Transverse colon (tissue), 4 donors: ENCODE data around the gene NKG7. TPM values are rescaled to one million over a fixed set of nuclear protein-coding genes. Genes with fewer than 3 reads are reported as not detected.
A peak's percentile ranks its signal among the peaks of the same experiment; 100 is the strongest.

Experiments used
- DNase-seq: peaks from one replicate; pipeline ENCODE4 v3.0.0-alpha.2; 2019
- H3K27ac ChIP-seq, 4 donors: fragments of 200-600 bp; sonication (generic); 2 replicates each; pipeline ENCODE4 v1.5.1; 2016 to 2018; ENCODE audit warnings: inconsistent platforms in 4 of 4
- H3K27me3 ChIP-seq: fragments of 200-600 bp; sonication (generic); 2 replicates; pipeline ENCODE4 v1.5.1; 2017; ENCODE audit warnings: inconsistent platforms
- H3K36me3 ChIP-seq, 4 donors: fragments of 200-600 bp; sonication (generic); 2 replicates each; pipeline ENCODE4 v1.5.1; 2017 to 2019; ENCODE audit warnings: inconsistent platforms in 4 of 4
- H3K4me1 ChIP-seq, 4 donors: fragments of 200-600 bp; sonication (generic); 2 replicates each; pipeline ENCODE4 v1.5.1; 2017 to 2020; ENCODE audit warnings: inconsistent platforms in 4 of 4
- H3K4me3 ChIP-seq, 4 donors: fragments of 200-600 bp; sonication (generic); 1 replicate in 1 of 4; 2 replicates in 3 of 4; pipeline versions ENCODE4 v1.5.1 to v1.6.1; 2017 to 2019; ENCODE audit warnings: inconsistent platforms in 4 of 4
- H3K9me3 ChIP-seq, 2 donors: fragments of 200-600 bp; sonication (generic); 2 replicates each; pipeline ENCODE4 v1.5.1; 2017 to 2019; ENCODE audit warnings: inconsistent platforms in 2 of 2
- EP300 ChIP-seq: sonication (generic); formaldehyde crosslinking; IDR thresholded peaks from one replicate; pipeline ENCODE4 v1.6.1; 2017; ENCODE audit warnings: antibody characterized with exemption, low read depth
- POLR2A ChIP-seq: fragments of 450-650 bp; IDR thresholded peaks from one replicate; pipeline ENCODE4 v1.6.1; 2016; ENCODE audit warnings: antibody characterized with exemption, mild to moderate bottlenecking, moderate library complexity
- POLR2AphosphoS5 ChIP-seq, 3 donors: sonication (generic); formaldehyde crosslinking; IDR thresholded peaks; one replicate each; pipeline ENCODE4 v1.6.1; 2016; ENCODE audit warnings: antibody characterized with exemption in 3 of 3
- WGBS, 2 donors: methylation state at CpG; one replicate each; pipeline ENCODE4 v1.1.5; 2018; ENCODE audit warnings: low coverage in 1 of 2; 5-methylcytosine and 5-hydroxymethylcytosine counted together
- in situ Hi-C, 4 donors: fragments of 200-750 bp; cut with MboI; loops; one replicate each; pipeline versions ENCODE4 v1.15.0 to v1.15.1; 2017; ENCODE audit warnings: low sequenced_read_pairs in 3 of 4, low pct_ligation_motif_present in 1 of 4, low pct_unique_long_range_greater_than_20kb in 1 of 4
- intact Hi-C: fragments of 100-400 bp; cut with DNase I; formaldehyde crosslinking; loops from one replicate; pipeline ENCODE4 v1.15.1; 2023; ENCODE audit warnings: low total_unique reads
- total RNA-seq, 4 donors: library from RNA; depleted of rRNA; stranded (reverse); fragments of >200 nt; gene quantifications; one replicate each; pipeline ENCODE4 v1.1.0, GENCODE V29; 2016
- TF ChIP-seq, protein P1 (sequence below), 5 experiments: fragments of 200-600 bp in 3 of 5; fragments of 450-650 bp in 2 of 5; sonication (generic) in 3 of 5; IDR thresholded peaks; 1 replicate in 2 of 5; 2 replicates in 3 of 5; pipeline ENCODE4 v1.5.1; 2016 to 2017; ENCODE audit warnings: antibody characterized with exemption in 5 of 5, inconsistent platforms in 3 of 5, mild to moderate bottlenecking in 2 of 5, moderate library complexity in 1 of 5

Gene NKG7
- total RNA-seq, 4 donors from 2014 or later: 1.6 to 3.0 TPM; not detected in 2

DNA sequence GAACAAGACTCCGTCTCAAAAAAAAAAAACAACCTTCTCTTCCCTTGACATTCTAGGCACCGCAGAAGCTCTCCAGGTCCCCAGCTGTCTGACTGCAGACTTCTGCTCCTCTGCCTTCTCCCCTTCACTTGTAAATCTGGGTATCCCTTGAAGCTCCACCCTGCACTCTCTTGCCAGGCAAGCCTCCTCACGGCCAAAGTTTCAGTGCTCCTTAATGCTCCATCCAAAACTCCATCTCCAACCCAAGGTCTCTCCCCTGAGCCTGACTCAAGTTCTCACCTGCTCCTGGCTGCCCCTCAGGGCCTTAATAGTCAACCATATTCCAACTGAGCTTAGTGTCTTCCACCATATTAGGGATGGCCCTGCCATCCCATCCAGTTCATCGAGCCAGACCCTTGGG lies 2.2 kb downstream of the NKG7 start:
- no peak for DNase-seq
- intact Hi-C loops: loop anchor here (10.0 kb wide), 1 partner anchor 325 kb away; the partner anchor contains the start of gene SPACA6
- H3K27ac ChIP-seq: no peak overlapping the region
- TF ChIP-seq EP300 (no peak), POLR2A (no peak), POLR2AphosphoS5 (IDR thresholded peaks at IDR 0.05) (no peak)
- TF ChIP-seq, protein P1, sequence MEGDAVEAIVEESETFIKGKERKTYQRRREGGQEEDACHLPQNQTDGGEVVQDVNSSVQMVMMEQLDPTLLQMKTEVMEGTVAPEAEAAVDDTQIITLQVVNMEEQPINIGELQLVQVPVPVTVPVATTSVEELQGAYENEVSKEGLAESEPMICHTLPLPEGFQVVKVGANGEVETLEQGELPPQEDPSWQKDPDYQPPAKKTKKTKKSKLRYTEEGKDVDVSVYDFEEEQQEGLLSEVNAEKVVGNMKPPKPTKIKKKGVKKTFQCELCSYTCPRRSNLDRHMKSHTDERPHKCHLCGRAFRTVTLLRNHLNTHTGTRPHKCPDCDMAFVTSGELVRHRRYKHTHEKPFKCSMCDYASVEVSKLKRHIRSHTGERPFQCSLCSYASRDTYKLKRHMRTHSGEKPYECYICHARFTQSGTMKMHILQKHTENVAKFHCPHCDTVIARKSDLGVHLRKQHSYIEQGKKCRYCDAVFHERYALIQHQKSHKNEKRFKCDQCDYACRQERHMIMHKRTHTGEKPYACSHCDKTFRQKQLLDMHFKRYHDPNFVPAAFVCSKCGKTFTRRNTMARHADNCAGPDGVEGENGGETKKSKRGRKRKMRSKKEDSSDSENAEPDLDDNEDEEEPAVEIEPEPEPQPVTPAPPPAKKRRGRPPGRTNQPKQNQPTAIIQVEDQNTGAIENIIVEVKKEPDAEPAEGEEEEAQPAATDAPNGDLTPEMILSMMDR (IDR thresholded peaks at IDR 0.05): no peak
- in situ Hi-C loops: no loop called here
- H3K4me1 ChIP-seq: peaks cover 2 to 12% (median 7%) of the 10 kb centered on the region in 4 donors
- WGBS, 2 donors: 61 to 76% methylated on average over 4 of the region's 4 CpGs
- no peak overlapping the region for H3K4me3 ChIP-seq
- H3K9me3 ChIP-seq: no peaks in the 10 kb centered on the region
- no peaks in the 10 kb centered on the region for H3K36me3 ChIP-seq
- no peaks in the 10 kb centered on the region for H3K27me3 ChIP-seq

DNA sequence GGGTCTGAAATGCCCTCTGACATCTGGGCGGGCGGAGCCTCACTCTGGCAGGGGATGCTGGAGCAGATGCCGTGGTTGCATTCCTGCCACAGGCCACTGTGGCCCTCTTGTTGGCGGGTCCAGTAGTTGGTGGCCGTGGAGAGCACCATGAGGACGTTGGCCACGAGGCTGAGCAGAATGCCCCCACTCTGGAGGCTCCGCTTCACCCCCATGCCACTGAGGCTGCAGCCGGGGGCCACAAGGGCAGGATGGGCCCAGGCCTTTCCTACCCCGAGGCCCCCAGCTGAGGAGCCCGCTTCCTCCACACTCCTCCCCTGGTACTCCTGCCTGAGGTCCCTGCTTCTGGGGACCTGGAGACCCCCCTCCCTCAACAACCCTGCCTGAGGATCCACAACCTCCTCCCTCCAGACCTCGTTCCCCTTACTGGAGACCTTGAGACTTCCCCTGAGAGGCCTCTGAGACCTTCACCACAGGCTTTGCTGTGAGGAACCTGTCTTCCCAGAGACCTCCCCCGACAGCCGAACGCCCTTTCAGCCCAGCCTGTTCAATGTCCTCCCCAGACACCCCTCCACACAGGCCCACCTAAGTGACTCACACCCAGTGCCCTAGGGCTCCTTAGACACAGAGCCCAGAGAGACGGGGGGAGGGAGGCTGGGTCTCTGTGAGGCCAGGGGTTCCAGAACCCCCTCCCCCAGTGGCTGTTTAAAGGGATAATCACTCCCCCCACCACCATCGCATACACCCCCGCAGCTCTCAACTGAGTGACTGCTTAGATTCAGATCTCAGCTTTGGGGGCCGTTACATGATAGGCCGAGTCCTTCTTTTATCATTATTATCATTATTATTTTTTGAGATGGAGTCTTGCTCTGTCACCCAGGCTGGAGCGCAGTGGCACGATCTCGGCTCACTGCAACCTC lies 3.8 kb downstream of the NKG7 start, which contains the start of gene CLDND2:
Gene CLDND2 (minus strand): TSS at position 638 of the 917 bp plus-strand sequence. CDS start 426 bp downstream, at position 212.
- no peak for TF ChIP-seq POLR2AphosphoS5 (IDR thresholded peaks at IDR 0.05)
- TF ChIP-seq POLR2A: no peak
- no peak for TF ChIP-seq EP300
- TF ChIP-seq, protein P1 (IDR thresholded peaks at IDR 0.05): no peak
- DNase-seq: no peak
- no peaks in the 10 kb centered on the region for H3K9me3 ChIP-seq
- no peaks in the 10 kb centered on the region for H3K36me3 ChIP-seq
- WGBS, 2 donors: 59% methylated on average over 20 of the region's 23 CpGs; no CpG with 5 or more reads in 1 of the 2 donors
- in situ Hi-C loops: no loop called here
- intact Hi-C loops: no loop called here
- no peaks in the 10 kb centered on the region for H3K27me3 ChIP-seq
- H3K4me1 ChIP-seq: peaks cover 6 to 27% (median 12%) of the 10 kb centered on the region in 4 donors
- H3K4me3 ChIP-seq: peak within 1 kb of the TSS; percentile 66 to 80 (median 76)
- peak within 1 kb of the TSS; percentile 98 to 100 (median 100) for H3K27ac ChIP-seq

DNA sequence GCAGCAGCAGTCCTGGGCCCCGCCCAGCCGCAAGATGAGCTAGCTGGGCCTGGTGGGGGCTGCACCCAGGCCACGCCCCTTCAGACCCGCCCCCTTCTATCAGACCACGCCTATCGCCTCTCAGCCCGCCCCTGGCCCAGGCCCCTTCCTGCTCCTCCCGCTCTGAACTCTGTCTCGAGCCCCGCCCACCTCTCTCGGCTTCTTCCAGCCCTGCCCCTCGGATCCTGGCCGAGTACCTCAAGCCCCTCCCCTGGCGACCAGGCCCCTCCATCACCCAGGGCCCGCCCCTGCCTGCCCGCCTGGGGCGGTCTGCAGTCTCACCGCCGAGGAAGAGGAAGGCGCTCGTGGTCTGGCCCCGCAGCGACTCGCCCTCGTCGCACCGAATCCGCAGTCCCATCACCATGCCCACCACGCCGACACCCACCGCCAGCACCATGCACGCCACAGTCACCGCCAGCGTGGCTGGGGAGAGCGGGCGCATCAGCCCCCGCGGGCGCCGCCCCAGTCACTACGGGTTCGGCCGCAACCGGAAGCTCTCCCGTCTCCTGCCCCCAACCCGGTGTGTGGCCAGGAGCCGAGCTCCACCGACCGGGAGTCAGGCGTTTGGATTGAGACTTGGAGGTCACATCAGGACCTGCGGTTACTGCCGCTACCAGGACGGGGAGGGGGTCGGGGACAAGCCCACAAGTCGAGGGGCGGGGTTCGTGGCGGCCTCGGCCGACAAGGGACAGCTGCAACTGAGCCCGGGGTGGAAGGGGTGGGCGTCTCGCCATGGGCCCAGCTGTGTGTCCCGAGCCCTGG lies 4.7 kb downstream of the NKG7 start:
- intact Hi-C loops: no loop called here
- peak overlapping the region; percentile 66 to 80 (median 76) for H3K4me3 ChIP-seq
- in situ Hi-C loops: no loop called here

DNA sequence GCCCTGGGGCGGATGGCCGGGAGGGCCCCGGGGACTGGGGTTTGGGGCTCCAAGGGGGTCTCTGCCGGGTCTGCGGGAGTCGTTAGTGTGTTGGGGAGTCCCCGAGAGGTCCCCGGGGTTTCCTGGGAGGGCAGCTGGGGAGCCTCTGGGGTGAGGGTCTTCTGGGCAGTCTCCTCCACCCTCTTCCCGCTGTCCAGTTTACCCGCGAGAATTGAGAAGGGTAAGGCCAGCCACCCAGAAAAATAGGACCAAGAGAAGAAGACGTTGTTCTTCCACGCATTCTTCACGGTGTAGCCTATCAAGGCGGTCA lies 5.2 kb downstream of the NKG7 start:
- no peak for DNase-seq
- Histone ChIP-seq H3K27ac (peak overlapping the region; percentile 98 to 100 (median 100)), H3K4me1 (peaks cover 11 to 36% (median 15%) of the 10 kb centered on the region in 4 donors), H3K9me3 (no peaks in the 10 kb centered on the region), H3K27me3 (no peaks in the 10 kb centered on the region), H3K36me3 (no peaks in the 10 kb centered on the region), H3K4me3 (peak overlapping the region; percentile 66 to 81 (median 78))
- intact Hi-C loops (no loop called here), in situ Hi-C loops (no loop called here)
- TF ChIP-seq EP300 (no peak), POLR2A (peak; percentile 95), POLR2AphosphoS5 (IDR thresholded peaks at IDR 0.05) (peak; percentile 98 to 99 (median 99))
- TF ChIP-seq, protein P1 (IDR thresholded peaks at IDR 0.05): no peak
- WGBS, 2 donors: 0% methylated on average over 5 to 15 of the region's 15 CpGs

More for the DNA sequence above, 4.7 kb downstream of the NKG7 start:
- no peaks in the 10 kb centered on the region for H3K27me3 ChIP-seq
- H3K27ac ChIP-seq: peak overlapping the region; percentile 98 to 100 (median 100)
- no peaks in the 10 kb centered on the region for H3K36me3 ChIP-seq
- peaks cover 11 to 33% (median 14%) of the 10 kb centered on the region in 4 donors for H3K4me1 ChIP-seq
- peak; percentile 100 for DNase-seq
- TF ChIP-seq POLR2AphosphoS5 (IDR thresholded peaks at IDR 0.05) (peak in 1 of 3 donors; percentile 0), POLR2A (no peak)
- WGBS, 2 donors: 0 to 3% methylated on average over 6 to 34 of the region's 64 CpGs
- H3K9me3 ChIP-seq: no peaks in the 10 kb centered on the region
